GM12878 (cell line): ENCODE results near the gene NAA10. TPM values are rescaled to one million over a fixed set of nuclear protein-coding genes. Genes with fewer than 3 reads are reported as not detected.

Experiments
- ATAC-seq: fragments of 200-7000 bp; cut with Tn5 transposase; 3 replicates; pipeline ENCODE4 v1.9.1; 2020; ENCODE audit warnings: mild to moderate bottlenecking, moderate library complexity
- BruUV-seq: library from RNA; stranded (reverse); fragments of 400-500 nt; replicated peaks from 2 replicates; lab custom pipeline; 2021; lab: Mats Ljungman, UMichigan
- CTCF ChIA-PET: fragments of 300-600 bp; sonication (Branson Sonifier 250); formaldehyde crosslinking; extraction: SDS; loops from one replicate; lab custom pipeline; 2021; ENCODE audit warnings: inconsistent platforms; lab: Yijun Ruan, JAX
- POLR2A ChIA-PET: fragments of 350-600 bp; formaldehyde crosslinking; extraction: SDS; loops from one replicate; lab custom pipeline; 2021; ENCODE audit warnings: inconsistent platforms; lab: Charles Lee
- RAD21 ChIA-PET: fragments of 300-600 bp; sonication (Branson Sonifier 250); formaldehyde crosslinking; loops from one replicate; lab custom pipeline; 2023; ENCODE audit warnings: antibody characterized with exemption; ENCODE audit not compliant: unreplicated experiment; lab: Charles Lee
- SMC1A ChIA-PET: fragments of 300-600 bp; sonication (Branson Sonifier 250); formaldehyde crosslinking; loops from one replicate; lab custom pipeline; 2023; ENCODE audit not compliant: unreplicated experiment, uncharacterized antibody; lab: Charles Lee
- DNase-seq: peaks from one replicate; pipeline ENCODE4 v3.0.0-alpha.2; 2011; ENCODE audit warnings: low read depth, low spot score
- FAIRE-seq: peaks from 3 replicates; lab custom pipeline; 2011; peaks lifted over from hg19 to GRCh38; lab: Jason Lieb, UNC
- H2AFZ ChIP-seq: 2 replicates; pipeline ENCODE4 v1.6.0; 2011; ENCODE audit warnings: low read depth, low read length, control low read depth; ENCODE audit not compliant: control insufficient read depth
- H3K27ac ChIP-seq: 2 replicates; pipeline ENCODE4 v1.5.1; 2011; ENCODE audit warnings: control low read depth; ENCODE audit not compliant: control insufficient read depth, insufficient read depth
- H3K27me3 ChIP-seq, 2 experiments: replicated peaks in 1 of 2; 2 replicates each; pipeline versions ENCODE4 v1.6.0 to v1.6.1; 2011; ENCODE audit warnings: low read length in 1 of 2; ENCODE audit not compliant: control insufficient read depth in 2 of 2, insufficient read depth in 2 of 2
- H3K36me3 ChIP-seq, 2 experiments: 2 replicates each; pipeline ENCODE4 v1.5.1; 2011; ENCODE audit warnings: low read length in 1 of 2; ENCODE audit not compliant: control insufficient read depth in 2 of 2, insufficient read depth in 2 of 2
- H3K4me1 ChIP-seq: 2 replicates; pipeline ENCODE4 v1.6.1; 2011; ENCODE audit warnings: mild to moderate bottlenecking, low read length, moderate library complexity, mixed read lengths; ENCODE audit not compliant: control insufficient read depth, insufficient read depth
- H3K4me2 ChIP-seq: 2 replicates; pipeline ENCODE4 v1.6.0; 2011; ENCODE audit warnings: control low read depth; ENCODE audit not compliant: control insufficient read depth, insufficient read depth
- H3K4me3 ChIP-seq: fragments of 200-600 bp; sonication (generic); 2 replicates; pipeline ENCODE4 v1.5.1; 2016
- H3K79me2 ChIP-seq: 2 replicates; pipeline ENCODE4 v1.6.0; 2011; ENCODE audit warnings: low read length; ENCODE audit not compliant: control insufficient read depth, insufficient read depth
- H3K9ac ChIP-seq: 2 replicates; pipeline ENCODE4 v1.8.0; 2011; ENCODE audit warnings: low read length, control low read depth, mixed read lengths; ENCODE audit not compliant: control insufficient read depth, insufficient read depth
- H3K9me3 ChIP-seq: replicated peaks from 3 replicates; pipeline ENCODE4 v1.5.1; 2011; ENCODE audit warnings: mild to moderate bottlenecking, low read length; ENCODE audit not compliant: control insufficient read depth, insufficient read depth
- H4K20me1 ChIP-seq: 2 replicates; pipeline ENCODE4 v1.6.0; 2011; ENCODE audit not compliant: control insufficient read depth, insufficient read depth
- BCL11A ChIP-seq: IDR thresholded peaks from 2 replicates; pipeline ENCODE4 v1.6.1; 2011; ENCODE audit warnings: low read depth, low read length
- BCL3 ChIP-seq: IDR thresholded peaks from 2 replicates; pipeline ENCODE4 v1.6.1; 2011; ENCODE audit warnings: borderline replicate concordance, low read depth, mild to moderate bottlenecking, moderate library complexity, low read length; ENCODE audit not compliant: insufficient read depth, poor library complexity, severe bottlenecking
- BMI1 ChIP-seq: fragments of 450-650 bp; IDR thresholded peaks from 2 replicates; pipeline ENCODE4 v1.6.1; 2016; ENCODE audit warnings: mild to moderate bottlenecking, moderate library complexity, borderline replicate concordance
- ESRRA ChIP-seq: IDR thresholded peaks from 2 replicates; pipeline ENCODE4 v1.6.1; 2012; ENCODE audit warnings: mild to moderate bottlenecking, low read length, improper control_type of control experiment
- HCFC1 ChIP-seq: fragments of 150-350 bp; IDR thresholded peaks from 2 replicates; pipeline ENCODE4 v1.6.1; 2014; ENCODE audit warnings: low read length
- HDAC6 ChIP-seq: fragments of 200-600 bp; sonication (generic); IDR thresholded peaks from one replicate; pipeline ENCODE4 v1.8.0; 2017; ENCODE audit warnings: antibody characterized with exemption; ENCODE audit not compliant: unreplicated experiment
- NFIC ChIP-seq: IDR thresholded peaks from 2 replicates; pipeline ENCODE4 v1.6.1; 2012; ENCODE audit warnings: low read depth, mild to moderate bottlenecking, inconsistent platforms, low read length, moderate library complexity
- NFYB ChIP-seq: IDR thresholded peaks from 2 replicates; pipeline ENCODE4 v1.6.1; 2011; ENCODE audit warnings: low read depth, mild to moderate bottlenecking, low read length, improper control_type of control experiment, moderate library complexity; ENCODE audit not compliant: insufficient read depth
- SP1 ChIP-seq: IDR thresholded peaks from one replicate; pipeline ENCODE4 v1.6.1; 2011; ENCODE audit warnings: low read depth, low read length
- SPI1 ChIP-seq: IDR thresholded peaks from 2 replicates; pipeline ENCODE4 v1.6.1; 2011; ENCODE audit warnings: low read depth, mild to moderate bottlenecking, low read length, moderate library complexity, borderline replicate concordance; ENCODE audit not compliant: insufficient read depth
- STAT3 ChIP-seq: IDR thresholded peaks from 2 replicates; pipeline ENCODE4 v1.6.1; 2011; ENCODE audit warnings: low read depth, low read length, improper control_type of control experiment
- TCF7 ChIP-seq: IDR thresholded peaks from 2 replicates; pipeline ENCODE4 v1.6.1; 2014; ENCODE audit warnings: antibody characterized with exemption, borderline replicate concordance
- ZNF592 ChIP-seq: fragments of 450-650 bp; IDR thresholded peaks from 2 replicates; pipeline ENCODE4 v1.6.1; 2017; ENCODE audit warnings: mild to moderate bottlenecking, moderate library complexity
- ZNF687 ChIP-seq: fragments of 450-650 bp; IDR thresholded peaks from 2 replicates; pipeline ENCODE4 v1.6.1; 2017; ENCODE audit warnings: mild to moderate bottlenecking, moderate library complexity
- WGBS: methylation state at CpG from one replicate; pipeline ENCODE4 v1.1.6; 2016; ENCODE audit warnings: low lambda C conversion rate; ENCODE audit not compliant: insufficient replicate concordance, insufficient coverage; ENCODE audit errors: missing lambda C conversion rate; 5-methylcytosine and 5-hydroxymethylcytosine counted together
- in situ Hi-C: fragments of 300-500 bp; cut with MboI; formaldehyde crosslinking; loops from 9 replicates; pipeline ENCODE4 v1.14.3; 2018; ENCODE audit warnings: mixed read lengths
- intact Hi-C: fragments of 100-400 bp; cut with micrococcal nuclease; formaldehyde crosslinking; loops from one replicate; pipeline ENCODE4 v1.14.2; 2022; ENCODE audit not compliant: unreplicated experiment
- polyA plus RNA-seq, 11 experiments: library from polyadenylated mRNA; depleted of rRNA in 4 of 11; unstranded in 6 of 11; stranded (reverse) in 5 of 11; fragments of >200 nt; fragmentation: Nextera tagmentation in 4 of 11; fragmentation: Illumina TruSeq in 1 of 11; extraction: Ambion mirVana in 4 of 11; extraction: Trizol in 1 of 11; gene quantifications; 1 replicate in 1 of 11; 2 replicates in 10 of 11; pipeline versions ENCODE4 v1.2.1 to v1.2.3, GENCODE V29; 2011 to 2016; ENCODE audit warnings: inconsistent platforms in 2 of 11, missing spikeins in 2 of 11, low read depth in 1 of 11
- total RNA-seq, 4 experiments: library from RNA; depleted of rRNA in 3 of 4; stranded (reverse); fragments of >200 nt in 3 of 4; fragmentation: Illumina TruSeq in 1 of 4; extraction: Trizol in 1 of 4; gene quantifications; 2 replicates each; pipeline versions ENCODE4 v1.2.1 to v1.2.3, GENCODE V29; 2013 to 2021

NAA10 gene
- total and polyA plus RNA-seq, 10 of the 15 experiments (the other 5 are each of a cell fraction or from before 2014, with no cell fraction given), result 7.9 to 212 (median 98.9) TPM

GRCh38 chrX:153961292-153961691 is 26.5 kb upstream of the NAA10 start (continued):
- TF ChIP-seq SPI1 (no peak), BMI1 (no peak), BCL3 (no peak)

- SMC1A ChIA-PET, result no interaction called here
- TF ChIP-seq HCFC1 (no peak), NFYB (no peak), ESRRA (no peak), TCF7 (no peak), NFIC (no peak), ZNF687 (no peak), HDAC6 (no peak), BCL11A (no peak), ZNF592 (no peak), SP1 (no peak), STAT3 (no peak)
Observed at GRCh38 chrX:153960786-153961185, 25.9 kb upstream of the NAA10 start.

More at GRCh38 chrX:153960786-153961185, 25.9 kb upstream of the NAA10 start:
- WGBS, result 98% methylated on average over 22 of the region's 22 CpGs
- ChIA-PET CTCF (interaction anchor here (0.9 kb wide), 1 partner anchor 14 kb away, joined by 3 read pairs; no protein-coding TSS in a partner anchor), RAD21 (no interaction called here), POLR2A (interaction anchor here (1.4 kb wide), 1 partner anchor 10 kb away, joined by 5 read pairs; no protein-coding TSS in a partner anchor)
- H3K79me2 ChIP-seq, result peaks cover 15% of the 10 kb centered on the region
- H3K27ac ChIP-seq, result no peak overlapping the region
- DNase-seq, result no peak
- peaks cover 17 to 67% of the 10 kb centered on the region in 2 experiments for H3K36me3 ChIP-seq
- no peak for FAIRE-seq
- no peak for ATAC-seq
- no peaks in the 10 kb centered on the region for H3K9me3 ChIP-seq
- H3K4me1 ChIP-seq, result no peaks in the 10 kb centered on the region
- H2AFZ ChIP-seq, result no peak overlapping the region
- no peaks in the 10 kb centered on the region for H3K27me3 ChIP-seq
- H3K9ac ChIP-seq, result no peak overlapping the region
- no TSS peak for BruUV-seq
- H4K20me1 ChIP-seq, result no peaks in the 10 kb centered on the region; the same call in 1 of the 2 replicates
- in situ Hi-C loops (loop anchor here (5.0 to 10.0 kb wide), 2 partner anchors 198 to 1006 kb away; partner anchors contain the start of gene PLXNB3), intact Hi-C loops (no loop called here)
- no peak overlapping the region for H3K4me3 ChIP-seq
- H3K4me2 ChIP-seq, result no peak overlapping the region
